SW 1271 (cell line): Measurements from ENCODE around the gene LRRC74B.
"Not testable (repeated sequence)": the region's sequence is repeated elsewhere in the genome, so short reads cannot be mapped to it uniquely, and the experiment has no call there.

Source experiments
- DNase-seq, 2 experiments: peaks; one replicate each; lab custom pipeline; 2025; lab: John Stamatoyannopoulos, UW

Gene LRRC74B

GRCh38 chr22:21077884-21078508, 32.2 kb downstream of the LRRC74B start:
- DNase-seq: no peak

- no peak for DNase-seq
Observed at GRCh38 chr22:21078916-21079315, 33.2 kb downstream of the LRRC74B start.

- DNase-seq: no peak
Observed at GRCh38 chr22:21079493-21079892, 33.7 kb downstream of the LRRC74B start.

GRCh38 chr22:21080435-21081137, 34.8 kb downstream of the LRRC74B start:
- no peak for DNase-seq

- DNase-seq: no peak
Observed at GRCh38 chr22:21082248-21082647, 36.5 kb downstream of the LRRC74B start.

- no peak for DNase-seq
Observed at GRCh38 chr22:21087119-21087518, 41.4 kb downstream of the LRRC74B start.

- not testable (repeated sequence) for DNase-seq
Observed at GRCh38 chr22:21087926-21088325, 42.2 kb downstream of the LRRC74B start.

- not testable (repeated sequence) for DNase-seq
Observed at GRCh38 chr22:21091220-21091619, 45.5 kb downstream of the LRRC74B start.

GRCh38 chr22:21092797-21093554, 47.2 kb downstream of the LRRC74B start:
- no peak for DNase-seq

- not testable (repeated sequence) for DNase-seq
Observed at GRCh38 chr22:21093555-21094137, 47.9 kb downstream of the LRRC74B start.

- DNase-seq: no peak
Observed at GRCh38 chr22:21094911-21095772, 49.4 kb downstream of the LRRC74B start.

GRCh38 chr22:21095773-21096107, 50.0 kb downstream of the LRRC74B start:
- DNase-seq: no peak

- not testable (repeated sequence) for DNase-seq
Observed at GRCh38 chr22:21096878-21097277, 51.1 kb downstream of the LRRC74B start.

GRCh38 chr22:21098099-21098671, 52.4 kb downstream of the LRRC74B start:
- DNase-seq: peak in 1 of 2 experiments; percentile 2

GRCh38 chr22:21099578-21099977, 53.8 kb downstream of the LRRC74B start:
- no peak for DNase-seq

GRCh38 chr22:21100149-21101032, 54.6 kb downstream of the LRRC74B start:
- DNase-seq: no peak

- DNase-seq: no peak
Observed at GRCh38 chr22:21101877-21102638, 56.3 kb downstream of the LRRC74B start.

GRCh38 chr22:21102659-21103267, 57.0 kb downstream of the LRRC74B start:
- no peak for DNase-seq

- DNase-seq: no peak
Observed at GRCh38 chr22:21103633-21104032, 57.9 kb downstream of the LRRC74B start.
